ENCODE data around the gene DHCR24. TPM values are rescaled to one million over a fixed set of nuclear protein-coding genes. Genes with fewer than 3 reads are reported as not detected.
A peak's percentile ranks its signal among the peaks of the same experiment; 100 is the strongest.
"Not testable (repeated sequence)": the region's sequence is repeated elsewhere in the genome, so short reads cannot be mapped to it uniquely, and the experiment has no call there.

DHCR24 gene
- total RNA-seq (2014; rRNA removed; shearing (Covaris generic)) = 316 and 325 TPM in 2 replicates

GRCh38 chr1:54886724-54887664 lies at the start of gene DHCR24:
DHCR24 (minus strand) TSS chr1:54887195; CDS start chr1:54887119, 76 bp downstream.
- DNase-seq (ENCODE audit: low spot score) = peak; percentile 90

- DNase-seq (ENCODE audit: low spot score) = no peak
Measured at GRCh38 chr1:54936791-54937190, 49.8 kb upstream of the DHCR24 start.

- no peak for DNase-seq (ENCODE audit: low spot score)
Measured at GRCh38 chr1:54934869-54935268, 47.9 kb upstream of the DHCR24 start.

GRCh38 chr1:54934081-54934480 lies 47.1 kb upstream of the DHCR24 start:
- DNase-seq (ENCODE audit: low spot score) = not testable (repeated sequence)

GRCh38 chr1:54931275-54931840 lies 44.4 kb upstream of the DHCR24 start:
- no peak for DNase-seq (ENCODE audit: low spot score)

- DNase-seq (ENCODE audit: low spot score) = no peak
Measured at GRCh38 chr1:54929700-54930099, 42.7 kb upstream of the DHCR24 start.

- no peak for DNase-seq (ENCODE audit: low spot score)
Measured at GRCh38 chr1:54928327-54928726, 41.3 kb upstream of the DHCR24 start.

- DNase-seq (ENCODE audit: low spot score) = peak; percentile 12
Measured at GRCh38 chr1:54927472-54928240, 40.7 kb upstream of the DHCR24 start.

- DNase-seq (ENCODE audit: low spot score) = no peak
Measured at GRCh38 chr1:54926970-54927369, 40.0 kb upstream of the DHCR24 start.

- no peak for DNase-seq (ENCODE audit: low spot score)
Measured at GRCh38 chr1:54922921-54923421, 36.0 kb upstream of the DHCR24 start.

GRCh38 chr1:54922040-54922761 lies 35.2 kb upstream of the DHCR24 start:
- DNase-seq (ENCODE audit: low spot score) = no peak

- peak; percentile 52 for DNase-seq (ENCODE audit: low spot score)
Measured at GRCh38 chr1:54919367-54920359, 32.7 kb upstream of the DHCR24 start.

- not testable (repeated sequence) for DNase-seq (ENCODE audit: low spot score)
Measured at GRCh38 chr1:54911076-54911475, 24.1 kb upstream of the DHCR24 start.

GRCh38 chr1:54906586-54906985 lies 19.6 kb upstream of the DHCR24 start:
- no peak for DNase-seq (ENCODE audit: low spot score)

GRCh38 chr1:54904476-54905048 lies 17.6 kb upstream of the DHCR24 start:
- no peak for DNase-seq (ENCODE audit: low spot score)

GRCh38 chr1:54894271-54894670 lies 7.3 kb upstream of the DHCR24 start:
- no peak for DNase-seq (ENCODE audit: low spot score)

GRCh38 chr1:54892586-54892985 lies 5.6 kb upstream of the DHCR24 start:
- no peak for DNase-seq (ENCODE audit: low spot score)

- DNase-seq (ENCODE audit: low spot score) = no peak
Measured at GRCh38 chr1:54889132-54889725, 2.2 kb upstream of the DHCR24 start.

GRCh38 chr1:54888080-54888733 lies 1.2 kb upstream of the DHCR24 start:
- no peak for DNase-seq (ENCODE audit: low spot score)

All from HT-29 (cell line).